ENCODE results near the gene IER5. TPM values are rescaled to one million over a fixed set of nuclear protein-coding genes. Genes with fewer than 3 reads are reported as not detected.

IER5 gene
- total and polyA plus RNA-seq, 2 of the 13 experiments (the other 11 are each of a cell fraction or from before 2014, with no cell fraction given), result 2.5 to 3.5 TPM

DNA sequence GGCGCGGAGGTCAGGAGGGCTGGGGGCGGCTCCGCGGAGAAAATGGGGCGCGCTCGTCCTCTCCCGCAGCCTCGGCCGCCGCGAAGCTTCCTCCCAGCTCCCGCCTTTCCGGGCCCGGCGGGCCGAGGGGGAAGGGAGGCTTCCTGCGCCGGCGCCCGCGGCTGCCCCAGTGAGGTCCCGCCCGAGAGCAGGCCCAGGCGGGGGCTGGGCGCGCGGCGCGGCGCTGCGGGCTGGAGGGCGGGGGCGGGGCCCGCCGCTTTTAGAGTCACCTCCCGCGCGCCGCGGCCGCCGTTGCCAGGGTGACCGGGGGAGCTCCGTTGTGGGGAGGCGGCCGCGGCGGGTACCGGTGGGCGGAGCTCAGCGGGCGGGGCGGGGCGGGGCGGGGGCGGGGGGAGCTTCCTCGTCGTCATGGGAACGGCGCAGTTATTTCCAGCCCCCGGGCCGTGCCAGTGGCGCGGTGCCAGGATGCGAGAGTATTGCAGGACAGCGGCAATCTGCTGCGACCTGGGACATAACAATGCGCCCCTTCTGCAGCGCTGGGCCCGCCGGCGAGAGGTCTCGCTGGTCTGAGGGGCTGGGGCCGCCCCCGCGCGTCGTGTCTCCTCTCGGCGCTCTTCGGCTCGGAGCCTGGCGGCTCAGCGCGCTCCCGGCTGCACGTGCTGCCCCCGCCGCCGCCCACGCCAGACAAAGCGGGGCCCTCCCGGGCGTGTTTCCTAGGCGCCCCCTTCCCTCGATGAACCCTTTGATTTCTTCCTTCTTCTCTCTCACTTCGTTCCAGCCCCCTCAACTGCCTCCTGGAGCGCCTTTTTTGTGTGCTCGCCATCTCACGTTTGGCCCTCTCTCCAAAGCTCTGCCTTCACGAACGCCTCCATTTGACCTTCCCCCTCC, 16.9 kb downstream of the IER5 start (continued):
- peak; percentile 67; the same call in 1 of the 2 replicates for TF ChIP-seq KDM5B (CRISPR knock-in tag; IDR thresholded peaks at IDR 0.05; ENCODE audit: borderline replicate concordance)
- TF ChIP-seq BCL6 (CRISPR knock-in tag; IDR thresholded peaks at IDR 0.05), result no peak
- no peak for TF ChIP-seq ZBTB20 (CRISPR knock-in tag; IDR thresholded peaks at IDR 0.05; ENCODE audit: borderline replicate concordance, low read depth)
- peak; percentile 76; the same call in 1 of the 2 replicates for TF ChIP-seq HES4 (CRISPR knock-in tag; IDR thresholded peaks at IDR 0.05; ENCODE audit: borderline replicate concordance)
- no peak for TF ChIP-seq YY1 (IDR thresholded peaks at IDR 0.05; ENCODE audit: insufficient read depth, insufficient replicate concordance, low read depth, low read length)
- no peak for TF ChIP-seq ZNF768 (CRISPR knock-in tag; IDR thresholded peaks at IDR 0.05)
- no peak for TF ChIP-seq STAT5B (CRISPR knock-in tag; IDR thresholded peaks at IDR 0.05)
- TF ChIP-seq ZSCAN20 (CRISPR knock-in tag; IDR thresholded peaks at IDR 0.05; ENCODE audit: borderline replicate concordance), result peak; percentile 82; the same call in 1 of the 2 replicates
- no peak for TF ChIP-seq ZFP36L2 (CRISPR knock-in tag; IDR thresholded peaks at IDR 0.05)
- TF ChIP-seq ZFYVE20 (CRISPR knock-in tag; IDR thresholded peaks at IDR 0.05; ENCODE audit: borderline replicate concordance, low read depth), result no peak
- TF ChIP-seq ZNF30 (CRISPR knock-in tag; IDR thresholded peaks at IDR 0.05), result 0 out of 2 replicates have a peak, but pooled peaks have one; percentile 41
- TF ChIP-seq ZBTB21 (CRISPR knock-in tag; IDR thresholded peaks at IDR 0.05), result no peak
- TF ChIP-seq, protein P1, sequence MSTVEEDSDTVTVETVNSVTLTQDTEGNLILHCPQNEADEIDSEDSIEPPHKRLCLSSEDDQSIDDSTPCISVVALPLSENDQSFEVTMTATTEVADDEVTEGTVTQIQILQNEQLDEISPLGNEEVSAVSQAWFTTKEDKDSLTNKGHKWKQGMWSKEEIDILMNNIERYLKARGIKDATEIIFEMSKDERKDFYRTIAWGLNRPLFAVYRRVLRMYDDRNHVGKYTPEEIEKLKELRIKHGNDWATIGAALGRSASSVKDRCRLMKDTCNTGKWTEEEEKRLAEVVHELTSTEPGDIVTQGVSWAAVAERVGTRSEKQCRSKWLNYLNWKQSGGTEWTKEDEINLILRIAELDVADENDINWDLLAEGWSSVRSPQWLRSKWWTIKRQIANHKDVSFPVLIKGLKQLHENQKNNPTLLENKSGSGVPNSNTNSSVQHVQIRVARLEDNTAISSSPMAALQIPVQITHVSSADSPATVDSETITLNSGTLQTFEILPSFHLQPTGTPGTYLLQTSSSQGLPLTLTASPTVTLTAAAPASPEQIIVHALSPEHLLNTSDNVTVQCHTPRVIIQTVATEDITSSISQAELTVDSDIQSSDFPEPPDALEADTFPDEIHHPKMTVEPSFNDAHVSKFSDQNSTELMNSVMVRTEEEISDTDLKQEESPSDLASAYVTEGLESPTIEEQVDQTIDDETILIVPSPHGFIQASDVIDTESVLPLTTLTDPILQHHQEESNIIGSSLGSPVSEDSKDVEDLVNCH (CRISPR knock-in tag; IDR thresholded peaks at IDR 0.05), result no peak
- TF ChIP-seq, protein P2, sequence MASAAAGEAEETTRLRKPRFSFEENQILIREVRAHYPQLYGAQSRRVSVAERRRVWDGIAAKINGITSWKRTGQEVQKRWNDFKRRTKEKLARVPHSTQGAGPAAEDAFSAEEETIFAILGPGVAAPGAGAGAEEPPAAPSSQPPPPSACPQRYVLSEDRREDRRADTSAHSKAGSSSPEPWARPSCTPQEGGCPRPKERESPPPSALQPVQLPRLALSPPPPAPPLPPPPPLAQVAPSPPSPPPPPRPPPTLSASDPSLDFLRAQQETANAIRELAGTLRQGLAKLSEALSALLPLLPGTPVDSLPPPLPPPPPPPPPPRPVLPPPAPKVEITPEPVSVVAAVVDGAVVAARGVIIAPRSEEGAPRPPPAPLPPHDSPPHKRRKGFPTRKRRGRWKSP (CRISPR knock-in tag; IDR thresholded peaks at IDR 0.05), result peak; percentile 43; the same call in 1 of the 2 replicates
- peak; percentile 23; the same call in 1 of the 2 replicates for TF ChIP-seq PHF8 (CRISPR knock-in tag; IDR thresholded peaks at IDR 0.05)
- TF ChIP-seq ZBTB38 (CRISPR knock-in tag; IDR thresholded peaks at IDR 0.05), result no peak
- no peak for TF ChIP-seq STAG1 (CRISPR knock-in tag; IDR thresholded peaks at IDR 0.05)
- no peak for TF ChIP-seq SNAI1 (CRISPR knock-in tag; IDR thresholded peaks at IDR 0.05; ENCODE audit: borderline replicate concordance)
- no peak for TF ChIP-seq TCF7L2 (IDR thresholded peaks at IDR 0.05; ENCODE audit: low read depth, low read length)
- peak; percentile 74; the same call in 1 of the 2 replicates for TF ChIP-seq ZNF772 (CRISPR knock-in tag; IDR thresholded peaks at IDR 0.05)
- TF ChIP-seq TP53 (CRISPR knock-in tag; conservative IDR thresholded peaks at IDR 0.05), result 0 out of 2 replicates have a peak, but pooled peaks have one; percentile 42
- TF ChIP-seq, protein P3, sequence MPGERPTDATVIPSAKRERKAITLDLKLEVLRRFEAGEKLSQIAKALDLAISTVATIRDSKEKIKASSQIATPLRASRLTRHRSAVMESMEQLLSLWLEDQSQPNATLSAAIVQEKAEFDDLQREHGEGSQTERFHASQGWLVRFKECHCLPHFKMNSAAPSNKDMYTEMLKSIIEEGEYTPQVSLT (CRISPR knock-in tag; IDR thresholded peaks at IDR 0.05; ENCODE audit: borderline replicate concordance, low read depth), result no peak
- TF ChIP-seq REL (CRISPR knock-in tag; conservative IDR thresholded peaks at IDR 0.05), result no peak
- no peak for TF ChIP-seq SYNCRIP (IDR thresholded peaks at IDR 0.05; ENCODE audit: insufficient read depth, low read depth, low read length)
- TF ChIP-seq ZNF589 (CRISPR knock-in tag; conservative IDR thresholded peaks at IDR 0.05), result no peak
